GM12892 (cell line): ENCODE measurements around the gene RTTN.

Source experiments
- POLR2A ChIP-seq: IDR thresholded peaks from 2 replicates; pipeline ENCODE4 v1.6.1; 2011; ENCODE audit warnings: low read depth, low read length, control low read depth
- POLR2AphosphoS5 ChIP-seq: IDR thresholded peaks from 2 replicates; pipeline ENCODE4 v1.6.1; 2011; ENCODE audit warnings: low read depth, low read length, control low read depth

GRCh38 chr18:70233974-70234373 lies 28.5 kb upstream of the RTTN start:
- TF ChIP-seq POLR2AphosphoS5 (no peak), POLR2A (no peak)
